GM13976 (cell line): ENCODE results near the gene PBX4.

ENCODE experiments used
- DNase-seq: peaks from one replicate; pipeline ENCODE4 v3.0.0; 2012; ENCODE audit warnings: low spot score
- in situ Hi-C: fragments of 300-500 bp; cut with MboI; formaldehyde crosslinking; loops from one replicate; pipeline ENCODE4 v1.12.0; 2022; ENCODE audit warnings: low sequenced_read_pairs, mixed read lengths, inconsistent platforms; ENCODE audit not compliant: unreplicated experiment
- TF ChIP-seq, protein P1 (sequence below): IDR thresholded peaks from 2 replicates; pipeline ENCODE4 v1.5.1; 2012; ENCODE audit warnings: borderline replicate concordance, mild to moderate bottlenecking; ENCODE audit not compliant: insufficient read depth; ENCODE audit errors: extremely low read depth, missing control alignments, control extremely low read depth

The PBX4 gene

DNA sequence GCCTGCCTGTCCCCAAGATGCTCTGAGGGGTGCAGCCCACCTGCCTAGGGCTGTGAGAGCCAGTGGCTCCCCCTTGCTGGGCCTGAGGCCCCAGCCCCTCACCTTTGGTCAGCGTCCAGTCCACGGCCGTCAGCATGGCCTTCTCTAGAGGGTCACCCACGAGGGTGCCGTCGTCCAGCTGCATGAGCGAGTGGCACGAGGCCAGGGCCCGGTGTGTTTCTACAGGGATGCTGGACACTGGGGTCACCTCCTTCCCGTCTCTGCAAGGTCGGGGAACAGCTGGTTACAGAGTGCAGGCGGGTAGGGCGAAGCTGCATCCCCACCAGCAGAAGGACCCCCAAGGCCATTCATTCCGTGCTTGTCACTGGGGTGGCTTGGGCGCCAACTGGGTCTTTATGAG is 36.0 kb upstream of the PBX4 start:
- in situ Hi-C loops, result no loop called here
- TF ChIP-seq, protein P1, sequence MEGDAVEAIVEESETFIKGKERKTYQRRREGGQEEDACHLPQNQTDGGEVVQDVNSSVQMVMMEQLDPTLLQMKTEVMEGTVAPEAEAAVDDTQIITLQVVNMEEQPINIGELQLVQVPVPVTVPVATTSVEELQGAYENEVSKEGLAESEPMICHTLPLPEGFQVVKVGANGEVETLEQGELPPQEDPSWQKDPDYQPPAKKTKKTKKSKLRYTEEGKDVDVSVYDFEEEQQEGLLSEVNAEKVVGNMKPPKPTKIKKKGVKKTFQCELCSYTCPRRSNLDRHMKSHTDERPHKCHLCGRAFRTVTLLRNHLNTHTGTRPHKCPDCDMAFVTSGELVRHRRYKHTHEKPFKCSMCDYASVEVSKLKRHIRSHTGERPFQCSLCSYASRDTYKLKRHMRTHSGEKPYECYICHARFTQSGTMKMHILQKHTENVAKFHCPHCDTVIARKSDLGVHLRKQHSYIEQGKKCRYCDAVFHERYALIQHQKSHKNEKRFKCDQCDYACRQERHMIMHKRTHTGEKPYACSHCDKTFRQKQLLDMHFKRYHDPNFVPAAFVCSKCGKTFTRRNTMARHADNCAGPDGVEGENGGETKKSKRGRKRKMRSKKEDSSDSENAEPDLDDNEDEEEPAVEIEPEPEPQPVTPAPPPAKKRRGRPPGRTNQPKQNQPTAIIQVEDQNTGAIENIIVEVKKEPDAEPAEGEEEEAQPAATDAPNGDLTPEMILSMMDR, result no peak
- no peak for DNase-seq

DNA sequence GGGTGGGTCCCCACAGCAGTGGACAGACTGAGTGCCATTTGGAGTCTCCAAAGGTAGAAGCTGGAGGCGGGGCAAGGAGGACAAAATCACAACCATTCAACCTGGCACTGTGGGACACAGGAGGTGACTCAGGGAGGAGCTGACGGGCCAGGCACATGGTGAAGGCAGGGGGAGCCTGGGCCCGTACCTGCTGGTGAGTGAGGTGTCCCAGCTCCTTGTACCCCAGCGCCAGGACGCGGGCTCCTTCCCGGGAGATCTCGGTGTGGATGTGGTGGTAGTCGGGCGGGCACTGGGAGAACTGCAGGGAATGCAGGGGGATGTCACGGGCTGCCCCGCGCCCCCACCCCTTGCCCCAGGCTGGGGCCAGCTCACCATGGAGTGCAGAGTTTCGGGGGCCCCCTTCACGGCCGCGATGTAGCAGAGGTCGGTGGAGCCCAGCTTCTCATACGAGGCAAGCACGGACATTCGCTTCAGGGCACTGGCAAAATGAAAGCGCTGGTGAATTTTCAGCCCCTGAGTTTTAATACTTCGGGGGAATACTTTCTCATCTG is 35.2 kb upstream of the PBX4 start:
- in situ Hi-C loops, result no loop called here
- DNase-seq, result no peak

DNA sequence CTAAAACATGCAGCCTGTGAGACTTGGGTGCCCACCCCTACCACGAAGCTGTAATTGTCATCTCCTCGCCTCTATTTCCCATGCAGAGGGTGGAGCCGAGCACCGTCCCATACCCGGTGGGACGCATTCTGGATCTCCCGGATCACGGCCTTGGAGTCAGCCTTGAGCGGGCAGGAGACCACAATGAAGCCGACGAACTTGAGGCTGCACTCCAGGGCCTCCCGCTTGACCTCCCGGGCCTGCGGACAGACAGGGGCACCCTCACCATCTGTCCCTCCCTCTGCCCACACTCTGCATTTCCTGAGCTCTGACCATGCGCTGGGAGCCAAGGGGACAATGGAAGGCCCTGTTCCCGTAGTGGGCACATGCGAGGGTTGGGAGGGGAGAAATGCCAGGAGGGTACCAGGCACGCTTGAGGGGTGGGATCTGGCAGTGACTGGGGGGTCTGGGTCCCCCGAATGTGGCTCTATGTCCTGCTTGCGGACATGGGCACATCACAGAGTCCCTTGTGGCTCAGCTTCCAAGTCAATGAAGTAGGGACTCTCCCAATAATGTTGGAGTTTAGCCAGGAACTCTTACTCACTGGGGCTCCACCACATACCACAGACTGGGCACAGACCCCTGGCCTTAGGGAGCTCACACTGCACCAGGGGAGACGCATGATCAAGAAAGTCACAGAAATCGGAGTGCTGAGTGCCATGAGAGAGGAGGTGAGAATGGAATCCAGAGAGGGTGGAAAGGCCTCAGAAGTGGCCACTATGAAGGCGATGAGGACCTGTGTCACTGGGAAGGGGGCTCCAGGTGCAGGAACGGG is 34.2 kb upstream of the PBX4 start:
- DNase-seq, result no peak
- TF ChIP-seq, protein P1, result no peak
- in situ Hi-C loops, result no loop called here

More for the DNA sequence above, 35.2 kb upstream of the PBX4 start:
- TF ChIP-seq, protein P1, result no peak

DNA sequence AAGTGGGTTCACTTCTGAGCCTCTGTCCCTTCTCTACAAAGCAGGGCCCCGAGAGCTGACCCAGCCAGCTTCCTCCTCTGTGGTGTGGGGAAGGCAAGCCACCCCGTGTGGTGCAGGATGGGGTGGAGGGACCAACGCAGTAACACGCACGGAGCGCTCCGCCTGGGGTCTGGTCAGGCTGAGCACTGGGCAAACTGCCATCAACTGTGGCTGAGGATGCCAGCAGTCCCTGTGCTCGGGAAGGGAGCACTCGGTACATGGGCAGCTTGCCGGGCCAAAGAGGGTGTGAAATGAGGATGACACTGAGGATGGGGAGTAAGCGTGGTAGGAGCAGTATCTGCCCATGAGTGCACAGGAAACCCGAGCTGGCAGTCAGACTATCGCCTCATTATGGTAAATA is 32.6 kb upstream of the PBX4 start:
- TF ChIP-seq, protein P1, result no peak
- in situ Hi-C loops, result no loop called here
- no peak for DNase-seq

DNA sequence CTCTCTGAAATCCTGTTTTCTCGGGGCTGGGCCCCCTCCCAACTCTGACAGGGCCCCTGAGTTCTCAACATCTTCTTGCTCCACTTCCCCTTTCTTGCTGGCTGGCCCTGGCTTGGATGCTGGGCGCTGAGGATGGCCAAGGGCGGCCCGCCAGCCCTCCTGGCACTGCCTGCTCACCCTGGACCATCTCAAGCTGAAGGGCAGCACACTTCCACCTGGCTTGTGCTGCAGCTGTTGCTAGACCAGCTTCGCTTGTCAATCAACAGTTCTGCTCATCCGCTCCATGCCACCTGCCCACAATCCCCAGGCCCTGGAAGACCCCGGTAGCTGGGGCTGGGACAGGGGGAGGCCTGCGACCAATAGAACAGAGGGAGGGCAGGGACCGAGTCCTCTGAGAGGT is 31.8 kb upstream of the PBX4 start:
- in situ Hi-C loops, result no loop called here
- TF ChIP-seq, protein P1, result no peak
- DNase-seq, result no peak

DNA sequence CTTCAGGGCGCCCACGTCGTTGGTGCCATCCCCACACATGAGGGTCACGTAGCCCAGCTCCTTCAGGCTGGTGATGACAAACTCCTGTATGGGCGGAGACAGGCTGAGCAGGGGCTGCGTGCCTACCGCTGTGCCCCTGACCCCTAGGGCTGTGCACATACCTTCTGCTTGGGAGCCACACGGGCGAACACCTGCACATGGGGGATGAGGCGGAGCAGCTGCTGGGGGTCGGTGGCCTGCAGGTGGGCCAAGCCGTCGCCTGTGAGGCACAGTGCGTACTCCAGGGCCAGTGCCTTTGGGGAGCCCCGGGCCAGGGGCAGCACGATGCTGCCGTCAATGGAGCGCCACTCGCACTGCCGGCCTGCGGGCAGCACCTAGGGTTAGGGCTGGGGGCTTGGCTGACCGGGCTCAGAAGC is 31.1 kb upstream of the PBX4 start:
- no peak for DNase-seq
- in situ Hi-C loops, result loop anchor here (25.0 kb wide), 1 partner anchor 287 kb away; no protein-coding TSS in a partner anchor
- TF ChIP-seq, protein P1, result no peak

DNA sequence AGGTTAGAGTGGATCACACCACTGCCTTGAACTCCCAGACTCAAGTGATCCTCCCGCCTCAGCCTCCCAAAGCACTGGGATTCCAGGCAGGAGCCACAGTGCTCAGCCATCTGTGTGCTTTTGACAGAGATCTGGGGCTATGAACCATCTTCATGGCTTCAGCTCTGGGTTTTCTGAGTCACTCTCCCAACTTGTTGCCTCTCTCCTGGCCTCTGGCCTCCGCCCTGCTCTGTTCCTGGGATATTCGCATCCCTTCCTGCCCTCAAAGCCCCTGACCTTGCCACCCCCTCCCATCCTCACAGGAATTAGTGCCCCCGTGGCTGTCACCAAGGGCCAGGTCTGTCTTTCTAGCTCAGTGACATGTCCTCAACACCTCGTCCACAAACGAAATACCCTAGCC is 30.7 kb upstream of the PBX4 start:
- TF ChIP-seq, protein P1, result no peak
- in situ Hi-C loops, result loop anchor here (25.0 kb wide), 1 partner anchor 287 kb away; no protein-coding TSS in a partner anchor
- DNase-seq, result no peak
